ENCODE measurements around the gene NEDD8. TPM values are rescaled to one million over a fixed set of nuclear protein-coding genes. Genes with fewer than 3 reads are reported as not detected.

NEDD8 gene
- 100 to 1,000 TPM; 141 to 178 (median 162) TPM for total RNA-seq

GRCh38 chr14:24232121-24232644 is at the start of gene NEDD8:
NEDD8 (minus strand) TSS chr14:24232367; CDS start chr14:24232267, 100 bp downstream.
- intact Hi-C loops (cut with DNase I; ENCODE audit: low total_unique reads) (loop anchor here (1.0 to 2.0 kb wide), 4 partner anchors 10 to 85 kb away; partner anchors contain the start of genes IPO4, PSME2, RABGGTA and RNF31), in situ Hi-C loops (cut with MboI; ENCODE audit: low sequenced_read_pairs in 4 of 4) (loop anchor here in 3 of 4 donors (10.0 to 25.0 kb wide), 2 partner anchors 203 to 205 kb away; partner anchors contain the start of genes CBLN3 (in 1 of the 3), KHNYN (in 1 of the 3) and SDR39U1 (in 1 of the 3))
- H3K4me3 ChIP-seq, result peak within 1 kb of the TSS; percentile 71 to 91 (median 86)
- DNase-seq, result peak; percentile 89 to 93
- H3K9me3 ChIP-seq, result no peaks in the 10 kb centered on the region
- H3K27ac ChIP-seq, result peak within 1 kb of the TSS; percentile 85 to 96 (median 92)
- H3K36me3 ChIP-seq, result peaks cover 0 to 15% of the 10 kb centered on the region in 2 donors
- peak; percentile 92 to 95 for ATAC-seq
- peaks cover 32 to 41% of the 10 kb centered on the region in 2 donors for H3K4me1 ChIP-seq
- no peaks in the 10 kb centered on the region for H3K27me3 ChIP-seq
- TF ChIP-seq, protein P1, sequence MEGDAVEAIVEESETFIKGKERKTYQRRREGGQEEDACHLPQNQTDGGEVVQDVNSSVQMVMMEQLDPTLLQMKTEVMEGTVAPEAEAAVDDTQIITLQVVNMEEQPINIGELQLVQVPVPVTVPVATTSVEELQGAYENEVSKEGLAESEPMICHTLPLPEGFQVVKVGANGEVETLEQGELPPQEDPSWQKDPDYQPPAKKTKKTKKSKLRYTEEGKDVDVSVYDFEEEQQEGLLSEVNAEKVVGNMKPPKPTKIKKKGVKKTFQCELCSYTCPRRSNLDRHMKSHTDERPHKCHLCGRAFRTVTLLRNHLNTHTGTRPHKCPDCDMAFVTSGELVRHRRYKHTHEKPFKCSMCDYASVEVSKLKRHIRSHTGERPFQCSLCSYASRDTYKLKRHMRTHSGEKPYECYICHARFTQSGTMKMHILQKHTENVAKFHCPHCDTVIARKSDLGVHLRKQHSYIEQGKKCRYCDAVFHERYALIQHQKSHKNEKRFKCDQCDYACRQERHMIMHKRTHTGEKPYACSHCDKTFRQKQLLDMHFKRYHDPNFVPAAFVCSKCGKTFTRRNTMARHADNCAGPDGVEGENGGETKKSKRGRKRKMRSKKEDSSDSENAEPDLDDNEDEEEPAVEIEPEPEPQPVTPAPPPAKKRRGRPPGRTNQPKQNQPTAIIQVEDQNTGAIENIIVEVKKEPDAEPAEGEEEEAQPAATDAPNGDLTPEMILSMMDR (IDR thresholded peaks at IDR 0.05 in 4 of 5, conservative IDR thresholded peaks at IDR 0.05 in 1 of 5), result no peak
- TF ChIP-seq POLR2A (IDR thresholded peaks at IDR 0.05), result peak; percentile 54 to 81

DNA sequence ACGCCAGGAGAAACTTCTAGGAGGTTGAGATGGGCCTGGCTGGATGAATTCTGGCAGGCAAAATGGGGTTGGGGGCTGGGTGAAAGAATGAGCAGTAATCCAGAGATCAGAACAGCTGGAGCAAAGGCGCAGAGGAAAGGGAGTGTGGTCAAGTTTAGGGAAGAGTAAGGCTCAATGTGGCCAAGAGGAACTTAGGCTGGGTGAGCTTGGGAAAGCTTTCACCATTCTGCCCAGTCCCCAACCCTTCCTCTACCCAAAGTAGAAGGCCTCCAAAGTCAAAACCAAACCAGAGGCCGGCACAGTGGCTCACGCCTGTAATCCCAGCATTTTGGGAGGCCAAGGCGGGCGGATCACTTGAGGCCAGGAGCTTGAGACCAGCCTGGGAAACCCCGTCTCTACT is 49.5 kb upstream of the NEDD8 start:
- H3K4me3 ChIP-seq, result no peak overlapping the region
- ATAC-seq (no peak), DNase-seq (no peak)
- H3K27me3 ChIP-seq, result no peaks in the 10 kb centered on the region
- no peaks in the 10 kb centered on the region for H3K9me3 ChIP-seq
- intact Hi-C loops (cut with DNase I; ENCODE audit: low total_unique reads), result no loop called here
- in situ Hi-C loops (cut with MboI; ENCODE audit: low sequenced_read_pairs in 4 of 4), result no loop called here
- no peaks in the 10 kb centered on the region for H3K36me3 ChIP-seq
- no peak overlapping the region for H3K27ac ChIP-seq
- no peaks in the 10 kb centered on the region for H3K4me1 ChIP-seq
- no peak for TF ChIP-seq POLR2A (IDR thresholded peaks at IDR 0.05)
- TF ChIP-seq, protein P1 (IDR thresholded peaks at IDR 0.05 in 4 of 5, conservative IDR thresholded peaks at IDR 0.05 in 1 of 5), result no peak

DNA sequence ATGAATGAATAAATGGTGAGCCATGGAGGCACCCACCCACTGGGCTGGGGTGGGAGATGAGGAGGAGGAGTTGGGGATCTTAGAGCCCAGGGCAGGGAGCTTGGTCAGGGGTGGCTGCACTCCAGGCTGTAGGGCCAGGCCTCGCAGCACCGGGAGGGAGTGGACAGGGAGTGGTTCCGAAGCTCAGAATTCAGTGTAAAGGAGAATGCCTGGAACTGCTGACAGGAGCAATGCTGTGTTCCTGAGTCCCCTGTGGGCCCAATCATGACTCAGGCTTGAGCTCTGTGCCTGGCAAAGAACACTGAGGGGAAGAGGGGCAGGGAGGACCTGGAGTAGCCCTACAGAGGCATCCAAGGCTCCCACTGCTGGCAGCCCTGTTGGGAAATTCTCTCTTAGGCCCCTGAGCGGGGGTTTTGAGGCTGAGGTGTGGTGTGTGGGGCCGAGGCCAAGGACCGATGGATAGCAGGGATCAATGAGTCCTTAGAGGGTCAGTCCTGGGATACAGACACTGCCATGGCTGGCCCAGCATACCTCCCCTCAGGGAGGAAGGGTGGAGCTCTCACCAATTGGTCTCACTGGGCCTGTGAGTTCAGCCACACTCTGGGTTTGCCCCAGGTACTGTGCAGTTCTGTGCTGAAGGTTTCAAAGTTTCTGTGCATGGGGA is 48.8 kb upstream of the NEDD8 start:
- Histone ChIP-seq H3K27ac (no peak overlapping the region), H3K4me3 (no peak overlapping the region), H3K27me3 (no peaks in the 10 kb centered on the region), H3K36me3 (no peaks in the 10 kb centered on the region), H3K4me1 (no peaks in the 10 kb centered on the region), H3K9me3 (no peaks in the 10 kb centered on the region)
- TF ChIP-seq POLR2A (IDR thresholded peaks at IDR 0.05), result no peak
- TF ChIP-seq, protein P1 (IDR thresholded peaks at IDR 0.05 in 4 of 5, conservative IDR thresholded peaks at IDR 0.05 in 1 of 5), result no peak
- in situ Hi-C loops (cut with MboI; ENCODE audit: low sequenced_read_pairs in 4 of 4), result no loop called here
- no peak for DNase-seq
- no peak for ATAC-seq
- intact Hi-C loops (cut with DNase I; ENCODE audit: low total_unique reads), result no loop called here

DNA sequence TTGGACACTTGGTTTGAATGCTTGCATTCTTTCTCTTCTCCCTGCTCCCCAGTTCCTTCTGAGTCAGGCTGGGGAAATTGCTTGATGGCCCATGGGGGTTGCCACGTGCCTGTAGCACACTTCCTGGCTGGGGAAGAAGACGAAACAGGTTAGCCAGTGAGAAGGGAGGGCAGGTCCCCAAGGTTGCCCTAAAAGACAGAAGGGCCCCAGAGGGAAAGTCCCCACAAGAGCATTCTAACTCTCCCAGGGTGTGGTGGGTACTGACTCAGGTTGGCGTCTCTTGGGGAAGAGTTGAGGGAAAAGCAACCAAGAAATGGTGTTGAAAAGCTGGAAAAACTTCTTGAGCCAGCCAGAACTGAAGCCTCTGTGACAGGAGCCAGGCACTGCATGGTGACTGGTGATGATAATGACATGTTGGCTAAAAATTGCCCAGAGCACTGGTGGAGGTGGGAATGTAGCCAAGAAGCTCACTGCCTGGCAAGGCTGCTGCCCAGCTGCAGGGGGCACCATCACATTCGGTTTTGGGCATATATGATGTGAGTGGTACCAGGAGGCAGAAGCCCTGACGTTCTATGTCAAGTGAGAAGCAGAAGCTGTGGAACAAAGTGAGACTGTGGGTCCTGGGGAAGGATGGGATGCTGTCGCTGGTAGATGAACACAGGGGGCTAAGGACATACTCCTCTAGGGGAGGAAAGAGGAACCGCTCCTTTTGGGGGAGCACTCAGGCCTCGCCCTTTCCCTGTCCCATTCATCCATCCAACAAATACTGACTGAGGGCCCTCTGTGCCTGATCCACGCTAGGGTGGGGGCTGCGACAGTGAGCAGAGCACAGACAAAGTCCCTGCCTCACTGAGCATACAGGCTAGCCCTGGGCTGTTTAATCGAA is 47.4 kb upstream of the NEDD8 start:
- ATAC-seq, result no peak
- DNase-seq, result no peak
- H3K4me1 ChIP-seq, result no peaks in the 10 kb centered on the region

More for the DNA sequence above, 47.4 kb upstream of the NEDD8 start:
- H3K9me3 ChIP-seq, result no peaks in the 10 kb centered on the region
- H3K4me3 ChIP-seq, result no peak overlapping the region
- intact Hi-C loops (cut with DNase I; ENCODE audit: low total_unique reads) (no loop called here), in situ Hi-C loops (cut with MboI; ENCODE audit: low sequenced_read_pairs in 4 of 4) (no loop called here)
- H3K27me3 ChIP-seq, result no peaks in the 10 kb centered on the region
- no peaks in the 10 kb centered on the region for H3K36me3 ChIP-seq
- TF ChIP-seq POLR2A (IDR thresholded peaks at IDR 0.05), result no peak
- TF ChIP-seq, protein P1 (IDR thresholded peaks at IDR 0.05 in 4 of 5, conservative IDR thresholded peaks at IDR 0.05 in 1 of 5), result no peak
- H3K27ac ChIP-seq, result no peak overlapping the region

All from gastrocnemius medialis (tissue), 4 donors.